Activated CD8-positive, alpha-beta memory T cell treated with anti-CD3 and anti-CD28 coated beads for 36 hours (primary cell): ENCODE results near the gene LRRC1. TPM values are rescaled to one million over a fixed set of nuclear protein-coding genes. Genes with fewer than 3 reads are reported as not detected.
"Not testable (repeated sequence)": the region's sequence is repeated elsewhere in the genome, so short reads cannot be mapped to it uniquely, and the experiment has no call there.

ENCODE experiments used
- CTCF ChIA-PET: fragments of 350-600 bp; sonication (Branson Sonifier 250); formaldehyde crosslinking; loops from one replicate; lab custom pipeline; 2021; ENCODE audit warnings: antibody characterized with exemption; lab: Charles Lee
- POLR2A ChIA-PET: fragments of 350-600 bp; sonication (Branson Sonifier 250); formaldehyde crosslinking; loops from one replicate; lab custom pipeline; 2021; ENCODE audit warnings: antibody characterized with exemption; lab: Charles Lee
- total RNA-seq, 2 experiments: library from RNA; stranded (reverse); gene quantifications; one replicate each; pipeline ENCODE4 v1.2.3, GENCODE V29; 2021

LRRC1 gene
- total RNA-seq, result 1 to 10 TPM; 2.1 to 2.3 TPM

DNA sequence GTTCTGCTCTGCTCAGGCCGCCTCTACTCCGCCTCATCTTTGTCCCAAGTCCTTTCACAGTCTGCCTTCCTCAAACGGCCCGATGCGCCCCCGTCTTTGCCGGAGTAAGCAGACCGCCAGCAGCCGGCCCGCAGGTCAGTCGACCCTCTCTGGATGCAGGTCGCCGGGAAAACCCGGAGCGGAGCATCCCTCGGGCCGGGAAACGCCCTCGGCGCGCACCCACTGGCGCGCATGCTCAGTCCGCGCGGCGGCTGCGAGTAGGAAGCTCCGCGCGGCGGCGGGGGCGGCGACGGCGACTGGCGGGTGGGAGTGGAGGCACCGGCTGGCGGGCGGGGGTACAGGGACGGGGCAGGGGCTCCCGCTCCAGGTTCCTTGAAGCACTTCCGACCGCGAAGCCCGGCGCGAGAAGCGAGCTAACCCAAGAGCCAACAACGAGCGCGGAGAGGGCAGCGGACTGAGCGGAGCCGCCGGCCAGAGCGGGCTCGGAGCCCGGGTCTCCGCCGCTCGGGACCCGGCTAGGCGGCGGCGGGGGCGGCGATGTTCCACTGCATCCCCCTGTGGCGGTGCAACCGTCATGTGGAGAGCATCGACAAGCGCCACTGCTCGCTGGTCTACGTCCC lies at the start of gene LRRC1:
LRRC1 (plus strand) TSS at position 286 of the 620 bp plus-strand sequence; CDS start at position 538, 252 bp downstream.
- POLR2A ChIA-PET, result interaction anchor here (0.6 to 1.6 kb wide), 2 partner anchors 106 to 251 kb away, joined by 3 read pairs; no protein-coding TSS in a partner anchor
- CTCF ChIA-PET, result interaction anchor here (1.8 kb wide), 1 partner anchor 10 kb away, joined by 3 read pairs; no protein-coding TSS in a partner anchor

DNA sequence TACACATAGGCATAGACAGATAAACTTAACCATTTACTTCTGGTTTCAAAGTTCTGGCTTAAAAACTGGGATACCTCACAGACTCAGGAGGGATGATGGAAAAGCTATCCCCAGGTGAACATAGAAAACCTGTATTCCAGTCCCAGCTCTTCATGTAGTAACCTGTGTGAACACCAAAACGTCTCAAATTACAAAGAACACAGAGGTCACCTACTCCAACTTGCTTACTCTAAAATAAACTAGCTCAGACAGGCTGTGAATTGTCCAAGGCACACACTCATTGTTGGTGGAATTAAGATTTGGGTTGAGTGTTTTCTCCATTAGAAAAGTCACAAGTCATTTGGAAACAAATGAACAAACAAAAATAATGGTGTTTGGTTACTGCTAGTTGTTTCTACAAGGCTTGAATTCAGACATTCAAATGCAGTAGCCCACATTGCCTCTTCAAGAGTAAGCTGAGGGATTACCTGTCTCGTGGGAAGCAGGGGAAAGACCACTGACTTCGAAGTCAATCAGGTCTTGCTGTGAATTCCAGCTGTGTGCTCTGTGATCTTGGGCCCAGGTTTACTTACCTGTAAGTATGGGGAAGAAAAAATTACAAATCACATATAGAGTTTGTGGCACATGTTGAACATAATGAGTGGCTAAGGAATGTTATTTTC lies 48.2 kb upstream of the LRRC1 start:
- ChIA-PET CTCF (no interaction called here), POLR2A (no interaction called here)

DNA sequence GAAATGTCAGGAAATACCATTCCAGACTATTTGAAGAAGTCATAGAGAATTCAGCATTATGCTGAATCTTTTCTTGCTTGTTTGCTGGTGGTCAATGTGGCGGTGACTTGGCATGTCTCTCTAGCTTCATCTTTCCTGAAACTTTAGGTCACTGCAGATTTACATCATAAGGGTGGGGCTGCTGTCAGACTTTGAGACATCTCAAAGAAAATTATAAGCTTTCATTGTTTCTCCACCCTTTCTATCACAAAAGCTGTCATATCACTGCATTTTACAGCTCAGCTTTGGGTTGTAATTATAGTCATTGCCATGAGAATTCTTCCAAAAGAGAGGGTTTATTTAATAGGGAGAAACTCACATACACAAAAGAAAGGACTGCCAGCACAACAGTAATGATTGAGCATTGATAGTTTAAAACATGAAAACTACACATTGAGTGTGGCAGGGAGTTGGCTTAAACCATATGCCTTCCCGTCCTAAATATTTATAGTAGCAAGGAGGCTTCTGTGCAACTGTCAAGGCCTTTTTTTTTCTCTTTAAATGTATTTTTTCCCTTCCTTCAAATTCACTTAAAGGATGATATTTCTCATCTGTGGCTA lies 44.7 kb upstream of the LRRC1 start:
- POLR2A ChIA-PET, result no interaction called here
- CTCF ChIA-PET, result no interaction called here

DNA sequence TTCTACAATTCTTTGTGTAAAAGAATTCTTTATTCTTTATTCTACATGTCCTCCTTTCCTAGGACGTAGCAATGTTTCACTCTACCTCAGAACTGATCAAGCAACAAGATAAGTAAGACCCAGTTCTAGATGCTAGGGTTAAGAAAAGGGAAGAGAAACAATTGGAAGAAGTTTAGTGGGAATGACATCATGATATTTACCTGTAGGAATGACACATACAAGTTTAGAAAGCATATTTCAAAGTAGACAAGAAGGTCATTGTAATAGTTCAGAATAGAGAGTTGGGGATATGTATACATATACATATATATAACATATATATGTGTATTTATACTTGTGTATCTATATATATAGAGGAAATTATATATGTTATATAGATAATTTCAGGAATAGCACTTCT lies 43.4 kb upstream of the LRRC1 start:
- ChIA-PET CTCF (interaction anchor here (0.6 kb wide), 1 partner anchor 391 kb away, joined by 3 read pairs; no protein-coding TSS in a partner anchor), POLR2A (no interaction called here)

DNA sequence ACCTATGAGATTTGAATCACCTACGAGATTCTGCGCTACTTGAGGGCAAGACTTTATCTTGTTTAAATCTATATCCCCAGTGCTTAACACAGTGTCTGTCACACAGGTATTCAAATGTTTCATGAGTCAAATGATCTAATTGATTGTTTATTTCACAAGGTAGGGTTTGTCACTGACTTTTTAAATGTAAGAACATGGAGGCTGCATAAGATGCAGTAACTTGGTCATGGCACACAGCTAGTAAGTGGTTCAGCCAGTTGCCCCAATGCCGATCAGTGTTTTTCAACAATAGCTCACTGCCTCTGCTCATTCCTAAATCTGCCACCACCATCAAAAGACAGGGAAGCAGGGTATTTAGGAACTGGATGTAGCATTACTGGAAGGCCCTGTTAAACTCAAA lies 42.4 kb upstream of the LRRC1 start:
- ChIA-PET CTCF (no interaction called here), POLR2A (no interaction called here)

DNA sequence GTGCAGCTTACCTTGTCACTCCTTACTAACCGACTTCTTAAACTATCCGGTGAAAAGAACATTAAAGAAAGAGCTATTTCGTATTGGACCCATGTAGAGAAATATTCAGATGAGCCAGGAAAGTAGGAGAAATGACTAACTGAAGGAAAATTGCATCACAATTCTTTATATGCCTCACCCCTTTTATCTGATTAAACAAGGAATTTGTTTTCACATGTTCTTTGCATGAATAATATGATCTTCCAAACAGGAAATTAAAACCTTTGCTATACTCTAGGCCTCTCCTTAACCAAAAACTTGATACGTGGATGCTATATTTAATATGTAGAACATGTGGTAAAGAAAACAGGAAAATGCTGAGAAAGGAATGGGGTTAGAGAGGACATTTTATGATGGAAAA lies 41.9 kb upstream of the LRRC1 start:
- ChIA-PET CTCF (no interaction called here), POLR2A (no interaction called here)

DNA sequence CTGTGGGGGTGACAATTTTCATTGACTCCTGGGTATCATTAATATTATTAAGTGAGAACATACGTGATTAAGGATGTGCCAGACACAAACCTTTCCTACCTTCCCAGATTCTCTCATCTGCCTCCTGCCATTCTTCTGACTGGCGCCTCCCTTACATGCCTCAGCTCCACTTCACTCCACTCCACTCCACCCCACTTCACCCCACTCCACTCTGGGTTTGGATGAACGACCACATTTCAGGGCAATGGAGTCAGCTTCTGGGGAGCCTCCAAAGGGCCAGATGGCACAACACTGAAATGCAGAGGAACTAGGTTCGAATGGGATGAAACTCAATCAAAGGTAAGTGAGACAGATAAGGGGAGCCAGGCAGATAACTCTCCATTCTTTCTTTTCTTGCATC lies 40.5 kb upstream of the LRRC1 start:
- ChIA-PET POLR2A (no interaction called here), CTCF (no interaction called here)

DNA sequence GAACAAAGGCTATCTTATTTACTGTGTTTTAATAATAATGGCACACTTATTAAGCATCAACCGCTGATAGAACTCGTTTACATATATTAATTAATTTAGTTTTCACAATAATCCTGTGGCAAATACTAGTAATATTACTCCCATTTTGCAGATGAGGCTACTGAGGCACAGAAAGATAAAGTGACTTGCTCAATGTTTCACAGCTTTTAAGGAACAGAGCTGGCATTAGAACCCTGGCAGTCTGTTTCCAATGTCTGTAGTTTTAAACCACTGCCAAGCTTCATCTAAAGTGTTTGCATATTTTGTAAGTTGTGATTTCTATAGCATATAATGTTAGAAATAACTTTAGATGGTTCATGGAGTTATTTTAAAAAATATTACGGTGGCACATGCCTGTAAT lies 38.4 kb upstream of the LRRC1 start:
- CTCF ChIA-PET, result no interaction called here
- POLR2A ChIA-PET, result no interaction called here

DNA sequence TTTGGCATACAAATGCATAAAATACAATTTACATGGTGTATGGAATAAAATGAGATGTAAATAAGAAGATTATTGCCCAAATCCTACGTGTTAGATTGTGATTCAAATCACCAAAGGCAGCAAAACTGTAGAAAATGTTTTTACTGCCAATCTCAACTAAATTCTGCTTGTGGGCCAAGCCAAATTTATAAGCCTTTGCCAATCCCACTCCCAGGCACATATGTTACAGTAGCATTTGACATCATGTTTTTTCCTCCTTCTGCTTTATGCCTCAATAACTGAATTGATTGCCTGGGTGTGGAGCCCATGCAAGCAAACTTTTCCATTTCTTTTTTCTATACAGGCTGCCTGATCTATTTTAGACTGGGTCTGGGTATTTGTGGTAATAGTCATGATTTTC lies 36.3 kb upstream of the LRRC1 start:
- ChIA-PET CTCF (no interaction called here), POLR2A (no interaction called here)

DNA sequence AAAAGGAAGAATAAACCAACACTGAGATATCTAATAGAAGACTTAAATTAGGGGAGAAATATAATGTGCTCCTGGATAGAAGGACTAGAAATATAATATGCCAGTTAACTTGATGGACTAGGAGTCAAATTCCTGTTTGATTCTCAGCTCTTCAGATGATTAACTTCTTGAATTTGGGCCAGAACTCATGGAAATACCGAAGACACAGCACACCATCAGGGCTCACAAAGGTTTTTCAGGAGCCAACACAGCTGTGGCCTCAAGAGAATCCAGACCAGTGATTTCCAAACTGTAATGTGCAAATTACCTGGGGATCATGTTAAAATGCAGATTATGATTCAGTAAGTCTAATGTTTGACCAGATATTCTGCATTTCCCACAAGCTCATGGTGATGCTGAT lies 33.8 kb upstream of the LRRC1 start:
- CTCF ChIA-PET, result no interaction called here
- POLR2A ChIA-PET, result no interaction called here

DNA sequence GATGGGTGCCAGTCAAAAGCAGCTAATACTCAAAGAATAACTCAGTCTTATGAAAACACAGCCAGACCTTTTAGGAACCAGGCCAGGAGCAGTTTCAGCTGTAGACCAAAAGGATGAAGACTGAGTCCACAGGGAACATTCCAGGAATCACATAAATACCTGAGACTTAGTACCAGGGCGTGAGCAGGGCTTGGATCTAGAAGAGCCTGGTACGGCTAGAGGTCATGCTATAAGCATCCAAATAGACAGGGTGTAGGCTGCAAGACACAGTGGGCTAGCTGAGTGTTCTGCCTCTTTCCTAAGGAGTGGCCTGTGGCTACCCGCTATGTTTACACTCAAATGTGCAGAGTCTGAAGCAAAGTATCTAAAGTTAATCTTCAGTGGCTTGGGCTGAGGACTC lies 29.5 kb upstream of the LRRC1 start:
- CTCF ChIA-PET, result no interaction called here
- POLR2A ChIA-PET, result no interaction called here

DNA sequence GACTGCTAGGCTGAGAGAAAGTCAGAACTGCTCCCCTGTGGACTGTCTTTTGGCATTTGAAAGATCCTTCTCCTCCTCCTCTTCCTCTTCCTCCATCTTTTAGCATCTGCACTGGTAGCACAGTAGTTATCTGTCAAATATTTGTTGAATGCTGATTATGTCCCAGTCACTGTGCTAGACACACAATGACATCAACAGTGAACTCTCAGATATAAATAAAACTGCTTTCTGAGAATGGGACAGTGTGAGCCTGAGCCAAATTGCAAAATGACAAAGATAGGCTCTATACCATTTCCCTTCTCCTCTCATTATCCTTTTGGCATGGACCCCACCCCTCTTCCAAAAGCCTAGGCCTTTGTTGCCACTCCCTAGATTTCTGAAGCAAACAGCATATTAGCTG lies 27.9 kb upstream of the LRRC1 start:
- ChIA-PET CTCF (no interaction called here), POLR2A (no interaction called here)

DNA sequence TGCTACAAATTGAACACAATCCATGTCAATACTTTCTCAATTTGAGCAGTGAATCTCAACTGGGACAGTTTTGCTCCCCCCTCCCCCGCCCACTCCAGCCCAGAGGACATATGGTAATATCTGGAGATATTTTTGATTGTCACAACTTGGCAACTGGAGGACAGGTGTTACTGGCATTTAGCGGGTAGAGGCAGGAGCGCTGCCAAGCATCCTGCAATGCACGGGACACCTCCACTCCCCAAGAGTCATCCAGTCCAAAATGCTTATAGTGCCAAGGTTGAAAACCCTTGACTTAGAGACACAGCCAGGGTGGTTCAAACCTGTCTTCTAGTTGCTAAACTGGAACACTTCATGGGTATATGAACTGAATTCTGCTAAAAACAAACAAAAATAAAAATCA lies 26.9 kb upstream of the LRRC1 start:
- CTCF ChIA-PET, result no interaction called here
- POLR2A ChIA-PET, result no interaction called here

DNA sequence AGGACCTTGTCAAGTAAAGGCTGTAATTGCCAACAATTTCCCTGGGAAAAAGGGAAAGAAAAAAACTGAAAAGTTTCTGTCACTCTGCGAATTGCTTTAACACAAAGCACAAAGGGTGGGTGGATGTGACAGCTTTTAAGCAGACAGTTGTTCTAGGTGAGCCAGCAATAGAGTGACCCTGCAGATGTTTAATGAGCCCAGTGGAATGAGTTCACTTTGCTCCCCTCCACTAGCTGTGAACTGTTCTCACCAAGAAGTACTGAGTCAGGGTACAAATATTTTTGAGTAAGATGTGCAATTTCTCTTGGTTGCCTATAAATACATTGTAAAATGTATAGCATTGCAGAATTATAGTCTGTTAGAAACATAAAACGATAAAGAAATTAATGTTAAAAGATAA lies 26.2 kb upstream of the LRRC1 start:
- CTCF ChIA-PET, result no interaction called here
- POLR2A ChIA-PET, result no interaction called here

DNA sequence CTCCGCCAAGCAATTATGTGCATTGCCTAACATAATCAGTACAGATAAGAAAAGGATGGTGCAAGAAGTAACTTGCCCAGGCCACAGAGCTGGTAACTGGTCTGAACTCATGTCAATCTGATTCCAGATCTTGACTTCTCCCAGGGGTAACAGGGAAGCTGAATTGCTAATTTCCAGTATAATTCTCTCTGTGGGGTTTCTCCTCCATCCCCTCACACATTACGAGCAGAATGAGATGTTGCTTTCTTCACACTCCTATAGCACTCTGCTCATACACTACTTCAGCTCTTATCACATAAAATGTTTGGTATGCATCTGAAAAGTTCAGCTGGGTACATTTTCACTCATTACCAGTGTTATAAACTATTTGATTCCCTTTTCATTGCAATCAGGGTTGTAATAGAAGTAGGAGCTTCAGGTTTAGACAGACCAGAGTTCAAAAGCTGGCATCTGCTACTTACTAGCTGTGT lies 24.0 kb upstream of the LRRC1 start:
- POLR2A ChIA-PET, result no interaction called here

DNA sequence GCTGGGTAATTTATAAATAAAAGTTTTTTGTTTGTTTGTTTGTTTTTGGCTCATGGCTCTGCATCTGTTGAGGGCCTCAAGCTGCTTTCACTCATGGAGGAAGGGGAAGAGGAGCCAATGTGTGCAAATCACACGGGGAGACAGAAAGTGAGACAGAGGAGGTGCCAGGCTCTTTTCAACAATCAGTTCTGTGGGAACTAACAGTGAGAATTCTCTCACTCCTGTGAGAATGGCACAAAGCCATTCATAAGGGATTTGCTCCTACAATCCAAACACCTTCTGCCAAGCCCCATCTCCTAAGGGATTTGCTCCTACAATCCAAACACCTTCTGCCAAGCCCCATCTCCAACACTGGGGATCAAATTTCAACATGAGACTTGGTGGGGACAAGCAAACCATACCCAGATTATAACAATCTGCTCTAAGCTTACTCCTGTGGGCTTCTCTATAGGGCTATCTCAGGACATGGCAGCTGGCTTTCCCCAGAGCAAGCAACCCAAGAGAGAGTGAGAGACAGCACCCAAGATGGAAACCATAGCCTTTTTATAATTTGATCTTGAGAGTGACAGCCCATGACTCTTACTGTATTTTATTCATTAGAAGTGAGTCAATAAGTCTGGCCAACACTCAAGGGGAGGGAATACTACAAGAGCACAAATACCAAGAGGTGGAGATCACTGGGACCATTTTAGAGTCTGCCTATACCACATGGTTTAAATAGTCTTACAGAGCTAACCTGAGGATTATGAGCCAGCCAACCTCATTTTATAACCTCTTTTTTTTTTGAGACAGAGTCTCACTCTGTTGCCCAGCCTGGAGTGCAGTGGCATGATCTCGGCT lies 22.8 kb upstream of the LRRC1 start:
- POLR2A ChIA-PET, result no interaction called here
- CTCF ChIA-PET, result no interaction called here

More for the DNA sequence above, 24.0 kb upstream of the LRRC1 start:
- CTCF ChIA-PET, result interaction anchor here (0.6 kb wide), 1 partner anchor 205 kb away, joined by 3 read pairs; no protein-coding TSS in a partner anchor

DNA sequence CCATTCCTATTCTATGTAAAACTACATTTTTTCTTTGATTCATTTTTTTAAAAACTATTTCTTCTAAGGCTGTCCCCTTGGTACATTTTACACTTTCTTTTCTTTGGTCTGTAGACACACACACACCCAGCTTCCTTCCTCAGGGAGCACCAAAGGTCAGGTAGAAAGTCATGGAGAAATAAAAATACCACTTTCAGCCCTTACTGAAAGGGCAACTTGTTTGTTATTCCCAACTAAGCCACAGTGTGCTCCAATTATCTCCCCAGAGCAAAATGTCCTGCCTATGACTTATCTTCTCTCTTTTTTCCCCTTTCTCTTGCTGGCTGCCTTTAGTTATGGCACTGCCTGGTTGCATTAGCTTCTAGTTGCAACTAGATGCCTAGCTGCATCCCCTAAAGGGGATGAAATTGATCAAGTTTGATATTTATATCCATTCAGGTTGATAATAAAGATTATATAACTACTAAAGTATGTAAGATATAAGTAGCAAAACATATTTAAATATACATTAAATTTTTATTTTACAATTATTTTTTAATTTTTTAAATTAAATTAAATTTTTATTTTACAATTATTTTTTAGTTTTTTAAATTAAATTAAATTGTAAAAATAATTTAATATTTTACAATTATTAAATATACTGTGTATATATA lies 21.6 kb upstream of the LRRC1 start:
- CTCF ChIA-PET, result no interaction called here
- POLR2A ChIA-PET, result no interaction called here

DNA sequence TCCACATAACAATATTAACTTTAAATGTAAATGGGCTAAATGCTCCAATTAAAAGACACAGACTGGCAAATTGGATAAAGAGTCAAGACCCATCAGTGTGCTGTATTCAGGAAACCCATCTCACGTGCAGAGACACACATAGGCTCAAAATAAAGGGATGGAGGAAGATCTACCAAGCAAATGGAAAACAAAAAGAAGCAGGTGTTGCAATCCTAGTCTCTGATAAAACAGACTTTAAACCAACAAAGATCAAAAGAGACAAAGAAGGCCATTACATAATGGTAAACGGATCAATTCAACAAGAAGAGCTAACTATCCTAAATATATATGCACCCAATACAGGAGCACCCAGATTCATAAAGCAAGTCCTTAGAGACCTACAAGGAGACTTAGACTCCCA lies 18.7 kb upstream of the LRRC1 start:
- CTCF ChIA-PET, POLR2A ChIA-PET: not testable (repeated sequence)

DNA sequence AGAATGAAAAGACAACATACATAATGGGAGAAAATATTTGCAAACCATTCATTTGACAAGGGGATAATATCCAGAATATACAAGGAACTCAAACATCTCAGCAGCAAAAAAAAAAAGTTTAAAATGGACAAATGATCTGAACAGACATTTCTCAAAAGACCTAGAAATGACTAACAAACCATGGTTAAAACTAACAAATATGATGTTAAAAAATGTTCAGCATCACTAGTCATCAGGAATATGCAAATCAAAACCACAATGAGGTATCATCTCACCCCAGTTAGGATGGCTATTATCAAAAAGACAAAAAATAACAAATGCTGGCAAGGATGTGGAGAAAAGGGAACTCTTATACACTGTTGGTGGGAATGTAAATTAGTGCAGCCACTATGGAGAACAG lies 9.8 kb upstream of the LRRC1 start:
- POLR2A ChIA-PET, CTCF ChIA-PET: not testable (repeated sequence)
